PFSK-1 (cell line): Measurements from ENCODE around the gene ZNF8.

Experiments
- POLR2AphosphoS5 ChIP-seq: IDR thresholded peaks from 2 replicates; pipeline ENCODE4 v1.6.1; 2012; ENCODE audit warnings: low read depth, mild to moderate bottlenecking, control low read depth, low read length, moderate library complexity
- SIN3A ChIP-seq: IDR thresholded peaks from 2 replicates; pipeline ENCODE4 v1.6.1; 2012; ENCODE audit warnings: mild to moderate bottlenecking, low read length, moderate library complexity, borderline replicate concordance; ENCODE audit not compliant: insufficient read depth
- TAF1 ChIP-seq: IDR thresholded peaks from 2 replicates; pipeline ENCODE4 v1.6.1; 2012; ENCODE audit warnings: low read length, control low read depth, borderline replicate concordance; ENCODE audit not compliant: insufficient read depth

DNA sequence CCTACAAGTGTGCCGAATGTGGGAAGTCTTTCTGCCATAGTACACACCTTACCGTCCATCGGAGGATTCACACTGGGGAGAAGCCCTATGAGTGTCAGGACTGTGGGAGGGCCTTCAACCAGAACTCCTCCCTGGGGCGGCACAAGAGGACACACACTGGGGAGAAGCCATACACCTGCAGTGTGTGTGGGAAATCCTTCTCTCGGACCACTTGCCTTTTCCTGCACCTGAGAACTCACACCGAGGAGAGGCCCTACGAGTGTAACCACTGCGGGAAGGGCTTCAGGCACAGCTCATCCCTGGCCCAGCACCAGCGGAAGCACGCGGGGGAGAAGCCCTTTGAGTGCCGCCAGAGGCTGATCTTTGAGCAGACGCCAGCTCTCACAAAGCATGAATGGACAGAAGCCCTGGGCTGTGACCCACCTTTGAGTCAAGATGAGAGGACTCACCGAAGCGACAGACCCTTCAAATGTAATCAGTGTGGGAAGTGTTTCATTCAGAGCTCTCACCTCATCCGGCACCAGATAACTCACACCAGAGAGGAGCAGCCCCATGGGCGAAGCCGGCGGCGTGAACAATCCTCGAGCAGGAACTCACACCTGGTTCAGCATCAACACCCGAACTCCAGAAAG, 16.1 kb downstream of the ZNF8 start:
- no peak for TF ChIP-seq POLR2AphosphoS5
- TF ChIP-seq SIN3A, result no peak
- TF ChIP-seq TAF1, result no peak
